Testis (tissue), 3 donors: ENCODE measurements around the gene ANHX. TPM values are rescaled to one million over a fixed set of nuclear protein-coding genes. Genes with fewer than 3 reads are reported as not detected.

ENCODE experiments used
- DNase-seq: peaks from one replicate; pipeline ENCODE4 v3.0.0-alpha.2; 2019
- H3K27ac ChIP-seq, 2 donors: fragments of 200-600 bp; sonication (generic); one replicate each; pipeline ENCODE4 v1.5.1; 2019
- H3K27me3 ChIP-seq: fragments of 200-600 bp; sonication (generic); one replicate; pipeline ENCODE4 v1.5.1; 2019
- H3K36me3 ChIP-seq: fragments of 200-600 bp; sonication (generic); one replicate; pipeline ENCODE4 v1.5.1; 2017; ENCODE audit warnings: low read depth; ENCODE audit errors: missing control alignments
- H3K4me1 ChIP-seq: fragments of 200-600 bp; sonication (generic); one replicate; pipeline ENCODE4 v1.5.1; 2019
- H3K4me3 ChIP-seq, 2 donors: fragments of 200-600 bp; sonication (generic); one replicate each; pipeline ENCODE4 v1.5.1; 2017 to 2019
- H3K9me3 ChIP-seq: fragments of 200-600 bp; sonication (generic); one replicate; pipeline ENCODE4 v1.5.1; 2017
- POLR2A ChIP-seq: fragments of 450-650 bp; IDR thresholded peaks from one replicate; pipeline ENCODE4 v1.6.1; 2017; ENCODE audit warnings: antibody characterized with exemption, mild to moderate bottlenecking, moderate library complexity
- WGBS, 2 donors: methylation state at CpG; one replicate each; pipeline ENCODE4 v1.1.5; 2018; 5-methylcytosine and 5-hydroxymethylcytosine counted together
- intact Hi-C: fragments of 100-400 bp; cut with DNase I; formaldehyde crosslinking; loops from one replicate; pipeline ENCODE4 v1.15.1; 2023; ENCODE audit warnings: low total_unique reads
- polyA plus RNA-seq: library from polyadenylated mRNA; stranded (reverse); fragments of 350-450 nt; fragmentation: Illumina TruSeq; extraction: RNeasy Lipid Tissue Mini Kit (QIAGEN cat#74804); gene quantifications from one replicate; pipeline ENCODE4 v1.2.3, GENCODE V29; 2014; ENCODE audit warnings: low read depth, low replicate concordance; ENCODE audit not compliant: insufficient read depth
- total RNA-seq, 2 donors: library from RNA; depleted of rRNA; stranded (reverse); fragments of >200 nt; gene quantifications; one replicate each; pipeline ENCODE4 v1.2.3, GENCODE V29; 2016
- TF ChIP-seq, protein P1 (sequence below), 3 experiments: fragments of 450-650 bp in 2 of 3; fragments of 200-600 bp in 1 of 3; sonication (generic) in 1 of 3; IDR thresholded peaks; one replicate each; pipeline ENCODE4 v1.5.1; 2016 to 2019; ENCODE audit warnings: antibody characterized with exemption in 3 of 3, mild to moderate bottlenecking in 2 of 3, moderate library complexity in 1 of 3

ANHX gene
- total and polyA plus RNA-seq, 3 donors from 2014 or later = 6.9 to 11.3 (median 9.6) TPM

DNA sequence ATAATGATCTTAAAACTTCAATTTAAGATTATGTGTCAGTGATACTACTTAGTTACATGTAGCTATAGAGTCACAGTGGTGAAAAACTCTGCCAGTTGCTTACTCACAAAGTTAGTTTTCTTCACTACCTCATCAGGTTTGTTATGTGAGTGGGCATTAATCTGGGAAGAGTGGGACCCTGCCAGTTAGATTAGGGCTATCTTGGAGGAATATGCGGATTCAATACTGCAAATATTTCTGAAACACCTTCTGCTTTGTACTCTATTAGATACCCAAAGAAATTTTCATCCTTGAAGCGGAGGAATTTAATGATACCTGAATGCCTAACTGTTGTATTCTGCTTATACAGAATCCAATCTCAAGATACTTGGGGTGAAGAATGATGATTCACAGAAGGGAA lies 29.3 kb downstream of the ANHX start:
- intact Hi-C loops = no loop called here
- DNase-seq = no peak
- no peak overlapping the region for H3K27ac ChIP-seq
- H3K4me1 ChIP-seq = no peaks in the 10 kb centered on the region
- H3K27me3 ChIP-seq = no peaks in the 10 kb centered on the region
- 94 to 97% methylated on average over 2 of the region's 2 CpGs for WGBS, 2 donors
- TF ChIP-seq POLR2A = no peak
- TF ChIP-seq, protein P1, sequence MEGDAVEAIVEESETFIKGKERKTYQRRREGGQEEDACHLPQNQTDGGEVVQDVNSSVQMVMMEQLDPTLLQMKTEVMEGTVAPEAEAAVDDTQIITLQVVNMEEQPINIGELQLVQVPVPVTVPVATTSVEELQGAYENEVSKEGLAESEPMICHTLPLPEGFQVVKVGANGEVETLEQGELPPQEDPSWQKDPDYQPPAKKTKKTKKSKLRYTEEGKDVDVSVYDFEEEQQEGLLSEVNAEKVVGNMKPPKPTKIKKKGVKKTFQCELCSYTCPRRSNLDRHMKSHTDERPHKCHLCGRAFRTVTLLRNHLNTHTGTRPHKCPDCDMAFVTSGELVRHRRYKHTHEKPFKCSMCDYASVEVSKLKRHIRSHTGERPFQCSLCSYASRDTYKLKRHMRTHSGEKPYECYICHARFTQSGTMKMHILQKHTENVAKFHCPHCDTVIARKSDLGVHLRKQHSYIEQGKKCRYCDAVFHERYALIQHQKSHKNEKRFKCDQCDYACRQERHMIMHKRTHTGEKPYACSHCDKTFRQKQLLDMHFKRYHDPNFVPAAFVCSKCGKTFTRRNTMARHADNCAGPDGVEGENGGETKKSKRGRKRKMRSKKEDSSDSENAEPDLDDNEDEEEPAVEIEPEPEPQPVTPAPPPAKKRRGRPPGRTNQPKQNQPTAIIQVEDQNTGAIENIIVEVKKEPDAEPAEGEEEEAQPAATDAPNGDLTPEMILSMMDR (IDR thresholded peaks at IDR 0.05) = no peak
- no peaks in the 10 kb centered on the region for H3K9me3 ChIP-seq
- H3K4me3 ChIP-seq = no peak overlapping the region
- no peaks in the 10 kb centered on the region for H3K36me3 ChIP-seq

DNA sequence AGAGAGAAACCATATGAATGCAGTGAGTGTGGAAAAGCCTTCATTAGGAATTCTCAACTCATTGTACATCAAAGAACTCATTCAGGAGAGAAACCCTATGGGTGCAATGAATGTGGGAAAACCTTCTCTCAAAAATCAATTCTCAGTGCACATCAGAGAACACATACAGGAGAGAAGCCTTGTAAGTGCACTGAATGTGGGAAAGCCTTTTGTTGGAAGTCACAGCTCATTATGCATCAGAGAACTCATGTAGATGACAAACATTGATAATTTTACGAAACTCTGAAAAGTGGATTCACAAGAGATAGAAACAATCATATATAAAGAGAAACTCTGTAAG lies 31.4 kb downstream of the ANHX start:
- no peak for DNase-seq
- Histone ChIP-seq H3K27ac (no peak overlapping the region), H3K36me3 (no peaks in the 10 kb centered on the region), H3K4me1 (no peaks in the 10 kb centered on the region), H3K4me3 (no peak overlapping the region), H3K9me3 (no peaks in the 10 kb centered on the region), H3K27me3 (no peaks in the 10 kb centered on the region)
- intact Hi-C loops = no loop called here
- TF ChIP-seq, protein P1 (IDR thresholded peaks at IDR 0.05) = no peak
- TF ChIP-seq POLR2A = no peak
- 94 to 98% methylated on average over 1 of the region's 1 CpG for WGBS, 2 donors

DNA sequence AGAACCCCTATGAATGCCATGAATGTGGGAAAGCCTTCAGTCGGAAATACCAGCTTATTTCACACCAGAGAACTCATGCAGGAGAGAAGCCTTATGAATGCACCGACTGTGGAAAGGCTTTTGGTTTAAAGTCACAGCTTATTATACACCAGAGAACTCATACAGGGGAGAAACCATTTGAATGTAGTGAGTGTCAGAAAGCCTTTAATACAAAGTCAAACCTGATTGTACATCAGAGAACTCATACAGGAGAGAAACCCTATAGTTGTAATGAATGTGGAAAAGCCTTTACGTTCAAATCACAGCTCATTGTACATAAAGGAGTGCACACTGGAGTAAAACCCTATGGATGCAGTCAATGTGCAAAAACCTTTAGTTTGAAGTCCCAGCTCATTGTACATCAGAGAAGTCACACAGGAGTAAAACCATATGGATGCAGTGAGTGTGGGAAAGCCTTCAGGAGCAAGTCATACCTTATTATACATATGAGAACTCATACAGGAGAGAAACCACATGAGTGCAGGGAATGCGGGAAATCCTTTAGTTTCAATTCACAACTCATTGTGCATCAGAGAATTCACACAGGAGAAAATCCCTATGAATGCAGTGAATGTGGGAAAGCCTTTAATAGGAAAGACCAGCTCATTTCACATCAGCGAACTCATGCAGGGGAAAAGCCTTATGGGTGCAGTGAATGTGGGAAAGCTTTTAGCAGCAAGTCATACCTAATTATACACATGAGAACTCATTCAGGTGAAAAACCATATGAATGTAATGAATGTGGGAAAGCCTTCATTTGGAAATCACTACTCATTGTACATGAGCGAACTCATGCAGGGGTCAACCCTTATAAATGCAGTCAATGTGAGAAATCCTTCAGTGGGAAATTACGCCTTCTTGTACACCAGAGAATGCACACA lies 32.1 kb downstream of the ANHX start:
- TF ChIP-seq, protein P1 (IDR thresholded peaks at IDR 0.05) = no peak
- no peak for TF ChIP-seq POLR2A
- no peak overlapping the region for H3K4me3 ChIP-seq
- intact Hi-C loops = no loop called here
- H3K27me3 ChIP-seq = no peaks in the 10 kb centered on the region
- H3K27ac ChIP-seq = no peak overlapping the region
- 93 to 98% methylated on average over 7 of the region's 7 CpGs for WGBS, 2 donors
- no peaks in the 10 kb centered on the region for H3K4me1 ChIP-seq
- no peak for DNase-seq
- no peaks in the 10 kb centered on the region for H3K36me3 ChIP-seq
- H3K9me3 ChIP-seq = no peaks in the 10 kb centered on the region

DNA sequence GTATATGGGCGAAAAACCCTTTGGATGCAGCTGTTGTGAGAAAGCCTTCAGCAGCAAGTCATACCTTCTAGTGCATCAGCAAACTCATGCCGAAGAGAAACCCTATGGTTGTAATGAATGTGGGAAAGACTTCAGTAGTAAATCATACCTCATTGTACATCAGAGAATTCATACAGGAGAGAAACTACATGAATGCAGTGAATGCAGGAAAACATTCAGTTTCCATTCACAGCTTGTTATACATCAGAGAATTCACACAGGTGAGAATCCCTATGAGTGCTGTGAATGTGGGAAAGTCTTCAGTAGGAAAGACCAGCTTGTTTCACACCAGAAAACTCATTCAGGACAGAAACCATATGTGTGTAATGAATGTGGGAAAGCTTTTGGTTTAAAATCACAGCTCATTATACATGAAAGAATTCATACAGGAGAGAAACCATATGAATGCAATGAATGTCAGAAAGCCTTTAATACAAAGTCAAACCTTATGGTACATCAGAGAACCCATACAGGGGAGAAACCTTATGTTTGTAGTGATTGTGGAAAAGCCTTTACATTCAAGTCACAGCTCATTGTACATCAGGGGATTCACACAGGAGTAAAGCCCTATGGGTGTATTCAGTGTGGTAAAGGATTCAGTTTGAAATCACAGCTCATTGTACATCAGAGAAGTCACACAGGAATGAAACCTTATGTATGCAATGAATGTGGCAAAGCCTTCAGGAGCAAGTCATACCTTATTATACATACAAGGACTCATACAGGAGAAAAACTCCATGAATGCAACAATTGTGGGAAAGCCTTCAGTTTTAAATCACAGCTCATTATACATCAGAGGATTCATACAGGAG lies 33.0 kb downstream of the ANHX start:
- intact Hi-C loops = no loop called here
- no peak for DNase-seq
- Histone ChIP-seq H3K36me3 (no peaks in the 10 kb centered on the region), H3K4me3 (no peak overlapping the region), H3K9me3 (no peaks in the 10 kb centered on the region), H3K27me3 (no peaks in the 10 kb centered on the region), H3K4me1 (no peaks in the 10 kb centered on the region), H3K27ac (no peak overlapping the region)
- WGBS, 2 donors = 95 to 97% methylated on average over 2 of the region's 2 CpGs
- no peak for TF ChIP-seq POLR2A
- TF ChIP-seq, protein P1 (IDR thresholded peaks at IDR 0.05) = no peak
